Gastrocnemius medialis (tissue), 4 donors: ENCODE data around the gene CCL15. TPM values are rescaled to one million over a fixed set of nuclear protein-coding genes. Genes with fewer than 3 reads are reported as not detected.
"Not testable (repeated sequence)": the region's sequence is repeated elsewhere in the genome, so short reads cannot be mapped to it uniquely, and the experiment has no call there.

Source experiments
- ATAC-seq, 2 donors: fragments of 150-250 bp; one replicate each; pipeline ENCODE4 v1.9.1; 2016
- DNase-seq, 2 donors: peaks; one replicate each; pipeline ENCODE4 v3.0.0-alpha.2; 2019
- H3K27ac ChIP-seq, 4 donors: fragments of 200-600 bp; sonication (generic); 1 replicate in 1 of 4; 2 replicates in 3 of 4; pipeline ENCODE4 v1.5.1; 2016 to 2018; ENCODE audit warnings: mild to moderate bottlenecking in 2 of 4, moderate library complexity in 1 of 4
- H3K27me3 ChIP-seq, 3 donors: fragments of 200-600 bp; sonication (generic) in 2 of 3; 1 replicate in 1 of 3; 2 replicates in 2 of 3; pipeline versions ENCODE4 v1.5.1 to v1.6.0; 2016 to 2019; ENCODE audit warnings: mild to moderate bottlenecking in 1 of 3, moderate library complexity in 1 of 3
- H3K36me3 ChIP-seq, 2 donors: fragments of 200-600 bp; sonication (generic) in 1 of 2; one replicate each; pipeline ENCODE4 v1.5.1; 2017 to 2018
- H3K4me1 ChIP-seq, 2 donors: fragments of 200-600 bp; sonication (generic) in 1 of 2; one replicate each; pipeline ENCODE4 v1.5.1; 2016 to 2017; ENCODE audit warnings: mild to moderate bottlenecking in 2 of 2
- H3K4me3 ChIP-seq, 4 donors: fragments of 200-600 bp; sonication (generic) in 3 of 4; 1 replicate in 1 of 4; 2 replicates in 3 of 4; pipeline ENCODE4 v1.5.1; 2016 to 2019; ENCODE audit warnings: mild to moderate bottlenecking in 2 of 4
- H3K9me3 ChIP-seq, 3 donors: fragments of 200-600 bp; sonication (generic) in 2 of 3; 1 replicate in 1 of 3; 2 replicates in 2 of 3; pipeline ENCODE4 v1.5.1; 2016 to 2019
- POLR2A ChIP-seq, 2 donors: fragments of 450-650 bp; IDR thresholded peaks; one replicate each; pipeline ENCODE4 v1.6.1; 2017; ENCODE audit warnings: antibody characterized with exemption in 2 of 2, mild to moderate bottlenecking in 2 of 2, moderate library complexity in 2 of 2
- in situ Hi-C, 4 donors: fragments of 200-750 bp; cut with MboI; loops; one replicate each; pipeline versions ENCODE4 v1.15.0 to v1.8.0; 2017; ENCODE audit warnings: low sequenced_read_pairs in 4 of 4
- intact Hi-C: fragments of 100-400 bp; cut with DNase I; formaldehyde crosslinking; loops from one replicate; pipeline ENCODE4 v1.15.1; 2023; ENCODE audit warnings: low total_unique reads
- total RNA-seq, 4 donors: library from RNA; depleted of rRNA; stranded (reverse); fragments of >200 nt; gene quantifications; one replicate each; pipeline versions ENCODE4 v1.1.0 to v1.2.3, GENCODE V29; 2016
- TF ChIP-seq, protein P1 (sequence below), 5 experiments: fragments of 450-650 bp in 3 of 5; fragments of 200-600 bp in 2 of 5; sonication (generic) in 2 of 5; IDR thresholded peaks in 4 of 5; conservative IDR thresholded peaks in 1 of 5; 1 replicate in 4 of 5; 2 replicates in 1 of 5; pipeline ENCODE4 v1.5.1; 2016 to 2019; ENCODE audit warnings: antibody characterized with exemption in 5 of 5, mild to moderate bottlenecking in 3 of 5, moderate library complexity in 3 of 5

The CCL15 gene
- total RNA-seq, 4 donors from 2014 or later = not detected

DNA sequence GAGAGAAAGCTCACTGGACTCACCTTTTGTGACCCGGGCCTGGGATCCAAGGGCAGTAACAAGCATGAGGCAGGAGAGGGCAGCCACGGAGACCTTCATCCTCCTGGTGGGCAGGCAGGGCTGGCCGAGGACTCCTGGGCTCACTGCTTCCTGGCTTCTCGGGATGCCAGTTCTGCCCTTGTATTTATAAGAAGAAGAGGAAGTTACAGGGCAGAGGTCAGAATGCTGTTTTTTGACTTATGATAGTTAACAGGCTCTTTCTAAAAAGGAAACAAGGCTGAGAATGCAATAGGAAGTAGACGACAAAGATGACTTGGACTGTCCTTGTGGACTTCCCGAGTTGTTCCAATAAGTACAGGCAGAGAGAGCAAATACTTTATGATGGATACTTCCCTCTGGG, 16.4 kb upstream of the CCL15 start, which contains the start of gene CCL23:
CCL23 (minus strand) TSS at position 174 of the 400 bp plus-strand sequence; CDS start at position 99, 75 bp downstream.
- in situ Hi-C loops (no loop called here), intact Hi-C loops (no loop called here)
- H3K27me3 ChIP-seq = no peaks in the 10 kb centered on the region
- TF ChIP-seq, protein P1, sequence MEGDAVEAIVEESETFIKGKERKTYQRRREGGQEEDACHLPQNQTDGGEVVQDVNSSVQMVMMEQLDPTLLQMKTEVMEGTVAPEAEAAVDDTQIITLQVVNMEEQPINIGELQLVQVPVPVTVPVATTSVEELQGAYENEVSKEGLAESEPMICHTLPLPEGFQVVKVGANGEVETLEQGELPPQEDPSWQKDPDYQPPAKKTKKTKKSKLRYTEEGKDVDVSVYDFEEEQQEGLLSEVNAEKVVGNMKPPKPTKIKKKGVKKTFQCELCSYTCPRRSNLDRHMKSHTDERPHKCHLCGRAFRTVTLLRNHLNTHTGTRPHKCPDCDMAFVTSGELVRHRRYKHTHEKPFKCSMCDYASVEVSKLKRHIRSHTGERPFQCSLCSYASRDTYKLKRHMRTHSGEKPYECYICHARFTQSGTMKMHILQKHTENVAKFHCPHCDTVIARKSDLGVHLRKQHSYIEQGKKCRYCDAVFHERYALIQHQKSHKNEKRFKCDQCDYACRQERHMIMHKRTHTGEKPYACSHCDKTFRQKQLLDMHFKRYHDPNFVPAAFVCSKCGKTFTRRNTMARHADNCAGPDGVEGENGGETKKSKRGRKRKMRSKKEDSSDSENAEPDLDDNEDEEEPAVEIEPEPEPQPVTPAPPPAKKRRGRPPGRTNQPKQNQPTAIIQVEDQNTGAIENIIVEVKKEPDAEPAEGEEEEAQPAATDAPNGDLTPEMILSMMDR (IDR thresholded peaks at IDR 0.05 in 4 of 5, conservative IDR thresholded peaks at IDR 0.05 in 1 of 5) = no peak
- TF ChIP-seq POLR2A (IDR thresholded peaks at IDR 0.05) = no peak
- no peak for DNase-seq
- H3K4me1 ChIP-seq = no peaks in the 10 kb centered on the region
- no peaks in the 10 kb centered on the region for H3K36me3 ChIP-seq
- no peak within 1 kb of the TSS for H3K27ac ChIP-seq
- H3K9me3 ChIP-seq = no peaks in the 10 kb centered on the region
- ATAC-seq = no peak
- H3K4me3 ChIP-seq = no peak within 1 kb of the TSS

DNA sequence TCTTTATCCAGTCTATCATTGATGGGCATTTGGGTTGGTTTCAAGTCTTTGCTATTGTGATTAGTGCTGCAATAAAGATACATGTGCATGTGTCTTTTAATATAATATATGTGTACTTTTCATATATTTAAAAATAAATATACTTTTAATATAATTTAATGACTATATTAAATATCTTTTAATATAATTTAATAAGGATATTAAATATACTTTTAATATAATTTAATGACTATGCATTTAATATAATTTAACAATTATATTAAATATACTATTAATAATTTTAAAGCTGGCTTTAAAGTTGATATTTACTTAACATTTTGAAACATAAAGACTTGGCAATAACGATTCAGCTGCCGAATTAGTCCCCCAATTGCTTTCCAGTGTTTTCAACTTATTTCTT, 15.2 kb upstream of the CCL15 start:
- H3K27ac ChIP-seq = no peak overlapping the region
- no peak for DNase-seq
- H3K4me3 ChIP-seq = no peak overlapping the region
- H3K27me3 ChIP-seq = no peaks in the 10 kb centered on the region
- H3K9me3 ChIP-seq = no peaks in the 10 kb centered on the region
- no peaks in the 10 kb centered on the region for H3K36me3 ChIP-seq
- no peak for TF ChIP-seq POLR2A (IDR thresholded peaks at IDR 0.05)
- TF ChIP-seq, protein P1 (IDR thresholded peaks at IDR 0.05 in 4 of 5, conservative IDR thresholded peaks at IDR 0.05 in 1 of 5) = no peak
- intact Hi-C loops = no loop called here
- in situ Hi-C loops = no loop called here
- no peaks in the 10 kb centered on the region for H3K4me1 ChIP-seq
- no peak for ATAC-seq

DNA sequence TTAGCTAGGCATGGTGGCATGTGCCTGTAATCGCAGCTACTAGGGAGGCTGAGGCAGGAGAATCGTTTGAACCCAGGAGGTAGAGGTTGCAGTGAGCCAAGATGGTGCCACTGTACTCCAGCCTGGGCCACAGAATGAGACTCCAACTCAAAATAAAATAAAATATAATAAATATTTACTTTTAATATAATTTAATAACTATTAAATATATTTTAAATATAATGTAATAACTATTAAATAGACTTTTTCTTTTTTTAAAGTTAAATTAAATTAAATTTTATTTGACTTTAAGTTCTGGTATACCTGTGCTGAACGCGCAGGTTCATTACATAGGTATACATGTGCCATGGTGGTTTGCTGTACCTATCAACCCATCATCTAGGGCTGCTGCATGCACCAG, 14.5 kb upstream of the CCL15 start:
- in situ Hi-C loops, ATAC-seq, H3K36me3 ChIP-seq, H3K27ac ChIP-seq, intact Hi-C loops, DNase-seq, H3K4me1 ChIP-seq, H3K27me3 ChIP-seq, H3K4me3 ChIP-seq, H3K9me3 ChIP-seq: not testable (repeated sequence)

DNA sequence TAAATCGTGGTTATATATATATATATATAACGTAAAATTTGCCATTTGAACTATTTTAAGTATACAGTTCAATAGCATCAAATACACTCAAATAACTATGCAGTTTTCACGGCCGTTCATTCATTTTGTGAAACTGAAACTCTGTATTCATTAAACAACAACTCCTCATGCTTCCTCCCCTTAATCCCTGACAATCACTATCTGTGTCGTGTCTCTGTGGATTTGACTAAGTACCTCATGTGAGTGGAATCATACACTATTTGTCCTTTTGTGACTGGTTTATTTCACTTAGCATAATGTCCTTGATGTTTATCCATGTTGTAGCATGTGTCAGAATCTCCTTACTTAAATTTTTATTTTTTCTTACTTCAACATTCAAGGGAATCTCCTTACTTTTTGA, 13.6 kb upstream of the CCL15 start:
- Histone ChIP-seq H3K27ac (no peak overlapping the region), H3K4me3 (no peak overlapping the region), H3K27me3 (no peaks in the 10 kb centered on the region), H3K36me3 (no peaks in the 10 kb centered on the region), H3K4me1 (no peaks in the 10 kb centered on the region), H3K9me3 (no peaks in the 10 kb centered on the region)
- no peak for ATAC-seq
- no peak for DNase-seq
- intact Hi-C loops = no loop called here
- in situ Hi-C loops = no loop called here
- TF ChIP-seq POLR2A (IDR thresholded peaks at IDR 0.05) = no peak
- TF ChIP-seq, protein P1 (IDR thresholded peaks at IDR 0.05 in 4 of 5, conservative IDR thresholded peaks at IDR 0.05 in 1 of 5) = no peak

DNA sequence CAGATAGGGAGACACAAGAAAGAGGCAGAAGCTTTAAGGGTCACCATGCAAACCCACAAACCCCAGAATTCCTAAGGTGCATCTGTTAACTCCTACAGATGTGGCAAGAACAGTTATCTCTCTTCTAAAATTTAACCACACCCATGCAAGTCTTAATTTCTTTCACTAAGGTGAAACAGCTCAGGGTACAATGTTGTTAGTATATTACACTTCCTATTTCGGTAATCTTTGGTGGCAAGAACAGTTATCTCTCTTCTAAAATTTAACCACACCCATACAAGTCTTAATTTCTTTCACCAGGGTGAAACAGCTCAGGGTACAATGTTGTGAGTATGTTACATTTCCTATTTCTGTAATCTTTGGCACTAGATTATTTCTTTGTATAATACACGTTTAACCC, 9.8 kb upstream of the CCL15 start:
- DNase-seq = no peak
- TF ChIP-seq, protein P1 (IDR thresholded peaks at IDR 0.05 in 4 of 5, conservative IDR thresholded peaks at IDR 0.05 in 1 of 5) = no peak
- TF ChIP-seq POLR2A (IDR thresholded peaks at IDR 0.05) = no peak
- Histone ChIP-seq H3K4me3 (no peak overlapping the region), H3K36me3 (no peaks in the 10 kb centered on the region), H3K27me3 (no peaks in the 10 kb centered on the region), H3K4me1 (no peaks in the 10 kb centered on the region), H3K27ac (no peak overlapping the region), H3K9me3 (no peaks in the 10 kb centered on the region)
- intact Hi-C loops (no loop called here), in situ Hi-C loops (no loop called here)
- no peak for ATAC-seq
